ENCODE measurements around the gene TCF3.

The TCF3 gene

DNA sequence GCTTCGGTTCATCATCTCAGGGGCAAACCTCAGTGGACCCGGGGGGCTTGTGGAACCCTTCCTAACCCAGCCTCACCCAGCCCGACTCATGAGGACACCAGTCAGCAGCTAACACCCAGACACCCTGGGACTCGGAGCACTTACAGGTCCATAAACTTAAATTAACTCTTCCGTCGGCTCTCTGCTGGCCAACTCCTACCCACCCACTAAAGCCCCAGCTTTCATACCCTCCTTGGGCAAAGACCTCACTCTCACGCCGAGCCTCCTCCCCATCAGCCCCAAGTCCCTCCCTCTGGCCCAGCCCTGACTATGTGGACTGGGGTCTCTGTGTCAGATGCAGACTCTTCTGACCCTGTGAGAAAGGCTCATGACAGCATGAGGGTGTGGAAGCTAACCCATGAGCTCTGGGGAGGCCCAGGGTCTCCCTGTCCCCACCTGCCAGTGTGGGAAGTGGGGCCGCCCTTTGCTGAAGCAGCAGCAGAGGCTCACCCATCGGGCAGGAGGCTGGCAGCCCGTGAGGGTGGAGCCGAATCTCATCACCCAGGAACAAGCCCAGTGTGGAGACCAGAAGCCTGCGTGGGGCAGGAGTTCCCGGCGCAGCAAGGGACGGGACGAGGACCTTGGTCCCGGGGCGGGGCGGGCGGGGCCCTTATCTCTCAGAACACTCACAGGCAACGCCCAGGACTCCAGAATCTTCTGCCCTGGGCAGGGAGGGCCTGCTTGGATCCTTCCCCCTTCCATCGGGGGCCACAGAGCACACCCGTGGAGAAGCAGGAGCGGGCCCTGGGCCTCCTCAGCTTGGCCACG, 19.8 kb downstream of the TCF3 start:
- CTCF ChIA-PET: no interaction called here
- no peak overlapping the region for H3K4me3 ChIP-seq (ENCODE audit: low read depth, low read length)
- TF ChIP-seq, protein P1, sequence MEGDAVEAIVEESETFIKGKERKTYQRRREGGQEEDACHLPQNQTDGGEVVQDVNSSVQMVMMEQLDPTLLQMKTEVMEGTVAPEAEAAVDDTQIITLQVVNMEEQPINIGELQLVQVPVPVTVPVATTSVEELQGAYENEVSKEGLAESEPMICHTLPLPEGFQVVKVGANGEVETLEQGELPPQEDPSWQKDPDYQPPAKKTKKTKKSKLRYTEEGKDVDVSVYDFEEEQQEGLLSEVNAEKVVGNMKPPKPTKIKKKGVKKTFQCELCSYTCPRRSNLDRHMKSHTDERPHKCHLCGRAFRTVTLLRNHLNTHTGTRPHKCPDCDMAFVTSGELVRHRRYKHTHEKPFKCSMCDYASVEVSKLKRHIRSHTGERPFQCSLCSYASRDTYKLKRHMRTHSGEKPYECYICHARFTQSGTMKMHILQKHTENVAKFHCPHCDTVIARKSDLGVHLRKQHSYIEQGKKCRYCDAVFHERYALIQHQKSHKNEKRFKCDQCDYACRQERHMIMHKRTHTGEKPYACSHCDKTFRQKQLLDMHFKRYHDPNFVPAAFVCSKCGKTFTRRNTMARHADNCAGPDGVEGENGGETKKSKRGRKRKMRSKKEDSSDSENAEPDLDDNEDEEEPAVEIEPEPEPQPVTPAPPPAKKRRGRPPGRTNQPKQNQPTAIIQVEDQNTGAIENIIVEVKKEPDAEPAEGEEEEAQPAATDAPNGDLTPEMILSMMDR (IDR thresholded peaks at IDR 0.05; ENCODE audit: insufficient read depth, low read length, missing control alignments): no peak
- POLR2A ChIA-PET: no interaction called here
- no peak for DNase-seq (ENCODE audit: low read depth, low spot score)

DNA sequence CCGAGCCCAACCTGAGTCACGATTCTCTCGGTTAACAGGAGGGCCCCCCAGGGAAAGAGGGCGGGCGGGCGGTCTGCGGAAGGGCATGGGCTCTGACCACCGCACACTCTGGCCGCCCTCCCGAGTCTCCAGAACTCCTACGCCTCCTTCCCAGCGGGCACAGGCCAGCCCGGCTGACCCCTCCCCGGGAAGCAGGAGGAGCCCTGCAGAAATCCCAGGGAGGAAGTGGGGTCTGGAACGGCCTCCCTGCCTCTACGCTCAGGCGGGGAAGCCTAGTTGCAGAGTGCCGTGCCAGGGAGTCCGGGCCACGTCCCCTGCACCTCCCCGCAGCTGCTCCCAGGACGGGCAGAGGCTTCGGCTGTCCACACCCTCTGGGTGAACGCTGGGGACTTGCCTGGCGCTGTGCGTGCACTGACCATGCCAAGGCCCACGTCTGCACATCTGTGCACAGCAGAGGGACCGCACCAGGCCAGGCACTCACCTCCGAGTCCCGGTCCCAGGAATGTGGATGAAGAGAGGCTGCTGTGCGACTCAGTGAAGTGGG, 20.8 kb downstream of the TCF3 start:
- POLR2A ChIA-PET: no interaction called here
- H3K4me3 ChIP-seq (ENCODE audit: low read depth, low read length): no peak overlapping the region
- CTCF ChIA-PET: no interaction called here
- TF ChIP-seq, protein P1 (IDR thresholded peaks at IDR 0.05; ENCODE audit: insufficient read depth, low read length, missing control alignments): no peak
- DNase-seq (ENCODE audit: low read depth, low spot score): no peak

DNA sequence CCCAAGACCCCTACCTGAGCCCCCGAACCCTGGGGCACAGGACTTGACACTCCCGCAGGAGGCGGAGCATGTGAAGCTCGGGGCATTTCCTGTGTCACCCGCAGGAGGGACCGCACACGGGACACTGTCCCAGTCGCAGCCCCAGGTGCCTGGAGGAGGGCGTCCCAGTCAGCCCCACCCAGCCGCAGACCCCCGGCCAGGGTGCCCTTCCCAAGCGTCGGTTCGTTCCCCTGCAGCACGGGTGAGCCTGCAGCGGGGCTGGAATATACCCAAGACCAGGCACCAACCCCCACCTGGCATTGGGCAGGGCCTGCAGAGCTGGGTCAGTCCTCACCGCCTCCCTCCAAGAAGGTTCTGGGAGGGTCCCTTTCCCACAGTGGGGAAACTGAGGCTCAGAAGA, 21.6 kb downstream of the TCF3 start:
- TF ChIP-seq, protein P1 (IDR thresholded peaks at IDR 0.05; ENCODE audit: insufficient read depth, low read length, missing control alignments): no peak
- ChIA-PET CTCF (no interaction called here), POLR2A (no interaction called here)
- no peak for DNase-seq (ENCODE audit: low read depth, low spot score)
- no peak overlapping the region for H3K4me3 ChIP-seq (ENCODE audit: low read depth, low read length)

DNA sequence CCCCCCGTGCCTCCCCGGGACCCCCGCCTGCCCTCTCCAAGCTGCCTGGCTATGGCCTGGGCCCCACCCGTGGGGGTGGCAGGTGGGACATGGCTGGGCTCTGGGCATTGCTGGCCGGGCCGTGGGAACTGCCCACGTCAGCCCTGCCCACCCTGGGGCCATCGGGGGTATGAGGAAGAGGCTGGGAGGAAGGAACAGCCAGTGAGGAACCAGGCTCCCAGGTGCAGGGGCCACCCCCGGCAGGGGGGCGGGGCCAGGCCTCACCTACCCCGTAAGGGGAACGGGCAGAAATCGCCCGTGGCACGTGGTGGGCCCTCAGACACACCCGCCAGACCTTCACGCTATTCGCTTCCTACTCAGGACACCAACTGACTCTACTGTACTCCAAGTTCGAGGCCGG, 22.4 kb downstream of the TCF3 start:
- POLR2A ChIA-PET: no interaction called here
- H3K4me3 ChIP-seq (ENCODE audit: low read depth, low read length): no peak overlapping the region
- CTCF ChIA-PET: no interaction called here
- TF ChIP-seq, protein P1 (IDR thresholded peaks at IDR 0.05; ENCODE audit: insufficient read depth, low read length, missing control alignments): no peak
- no peak for DNase-seq (ENCODE audit: low read depth, low spot score)

DNA sequence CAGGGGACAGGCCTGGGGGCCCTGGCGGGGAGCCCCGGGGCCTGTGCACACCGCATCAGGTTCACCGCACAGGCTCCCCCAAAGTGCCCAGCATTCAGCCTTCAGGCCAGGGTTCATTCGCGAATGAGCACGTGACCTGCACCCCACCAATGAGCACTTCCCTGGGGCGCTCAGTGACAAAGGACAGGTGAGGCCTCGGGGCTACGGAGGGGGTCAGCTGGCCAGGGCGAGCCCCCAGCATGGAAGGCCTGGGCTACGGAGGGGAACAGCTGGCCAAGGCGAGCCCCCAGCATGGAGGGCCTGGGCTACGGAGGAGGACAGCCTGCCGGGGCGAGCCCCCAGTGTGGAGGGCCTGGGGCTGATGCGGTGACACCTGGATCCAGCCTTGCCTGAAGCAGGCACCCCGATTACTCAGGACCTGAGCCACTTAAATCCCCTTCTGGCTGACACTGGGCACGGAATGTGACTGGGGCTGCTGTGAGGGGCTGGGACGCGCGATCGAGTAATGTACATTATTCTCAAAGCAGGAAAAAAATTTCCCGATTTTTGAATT, 23.1 kb downstream of the TCF3 start:
- no peak overlapping the region for H3K4me3 ChIP-seq (ENCODE audit: low read depth, low read length)
- ChIA-PET POLR2A (no interaction called here), CTCF (no interaction called here)
- DNase-seq (ENCODE audit: low read depth, low spot score): no peak
- TF ChIP-seq, protein P1 (IDR thresholded peaks at IDR 0.05; ENCODE audit: insufficient read depth, low read length, missing control alignments): no peak

DNA sequence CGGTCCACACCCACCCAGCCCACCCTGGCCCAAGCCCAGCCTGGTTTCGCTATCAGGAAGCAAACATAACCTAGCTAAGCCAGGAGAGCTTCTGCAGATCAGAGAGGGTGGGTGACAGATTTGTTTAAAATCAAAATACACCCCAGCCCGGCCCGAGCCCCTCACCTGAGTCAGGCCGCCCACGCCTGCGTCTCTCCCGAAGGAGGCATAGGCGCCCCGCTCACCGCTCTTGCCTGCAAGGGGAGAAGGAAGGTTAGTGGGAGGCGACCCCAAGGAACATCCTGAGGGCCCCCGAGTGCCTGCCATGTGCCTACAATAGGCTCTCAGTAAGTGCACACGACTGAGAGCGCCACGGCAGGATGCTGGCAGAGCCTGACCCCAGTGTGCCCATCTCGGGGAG, 25.2 kb downstream of the TCF3 start:
- H3K4me3 ChIP-seq (ENCODE audit: low read depth, low read length): no peak overlapping the region
- ChIA-PET POLR2A (no interaction called here), CTCF (interaction anchor here (1.5 kb wide), 1 partner anchor 19 kb away, joined by 4 read pairs; no protein-coding TSS in a partner anchor)
- TF ChIP-seq, protein P1 (IDR thresholded peaks at IDR 0.05; ENCODE audit: insufficient read depth, low read length, missing control alignments): no peak
- no peak for DNase-seq (ENCODE audit: low read depth, low spot score)
